H1 (cell line): ENCODE measurements around the gene INPP4B. TPM values are rescaled to one million over a fixed set of nuclear protein-coding genes. Genes with fewer than 3 reads are reported as not detected.

Source experiments
- KDM1A ChIP-seq: fragments of 200-600, 300-600 bp; sonication (generic); IDR thresholded peaks from 2 replicates; pipeline ENCODE4 v1.7.1; 2016; ENCODE audit warnings: mild to moderate bottlenecking, low read length, borderline replicate concordance
- MAFK ChIP-seq: IDR thresholded peaks from 2 replicates; pipeline ENCODE4 v1.6.1; 2012; ENCODE audit warnings: low read depth, mild to moderate bottlenecking, improper control_type of control experiment, low read length
- SRF ChIP-seq: IDR thresholded peaks from 2 replicates; pipeline ENCODE4 v1.6.1; 2011; ENCODE audit warnings: mild to moderate bottlenecking, low read depth, low read length, moderate library complexity
- TEAD4 ChIP-seq: IDR thresholded peaks from 2 replicates; pipeline ENCODE4 v1.6.1; 2012; ENCODE audit warnings: low read depth, low read length, inconsistent platforms, mixed read lengths
- polyA plus RNA-seq, 7 experiments: library from polyadenylated mRNA; depleted of rRNA in 3 of 7; stranded (reverse) in 5 of 7; unstranded in 2 of 7; fragments of >200 nt in 5 of 7; fragments of 200-250 nt in 2 of 7; gene quantifications; 1 replicate in 5 of 7; 2 replicates in 1 of 7; 4 replicates in 1 of 7; pipeline versions ENCODE4 v1.2.1 to v1.2.3, GENCODE V29; 2011 to 2013; ENCODE audit warnings: missing spikeins in 2 of 7, mixed read lengths in 2 of 7
- total RNA-seq: library from RNA; stranded (reverse); fragmentation: NEBNext Ultra II Directional; extraction: Animal tissue kit (Norgen Biotek cat#: 25700); gene quantifications from 2 replicates; pipeline ENCODE4 v1.2.1, GENCODE V29; 2021
- TF ChIP-seq, protein P1 (sequence below): fragments of 300-600 bp; sonication (generic); IDR thresholded peaks from 2 replicates; pipeline ENCODE4 v1.7.1; 2012; ENCODE audit warnings: low read length, moderate library complexity, mild to moderate bottlenecking, inconsistent platforms; ENCODE audit not compliant: insufficient replicate concordance

Gene INPP4B
- total and polyA plus RNA-seq, 2 of the 8 experiments (the other 6 are each of a cell fraction or from before 2014, with no cell fraction given) = 0.11 to 0.54 TPM

GRCh38 chr4:142405695-142406498 lies 440.2 kb downstream of the INPP4B start (continued):
- TF ChIP-seq, protein P1, sequence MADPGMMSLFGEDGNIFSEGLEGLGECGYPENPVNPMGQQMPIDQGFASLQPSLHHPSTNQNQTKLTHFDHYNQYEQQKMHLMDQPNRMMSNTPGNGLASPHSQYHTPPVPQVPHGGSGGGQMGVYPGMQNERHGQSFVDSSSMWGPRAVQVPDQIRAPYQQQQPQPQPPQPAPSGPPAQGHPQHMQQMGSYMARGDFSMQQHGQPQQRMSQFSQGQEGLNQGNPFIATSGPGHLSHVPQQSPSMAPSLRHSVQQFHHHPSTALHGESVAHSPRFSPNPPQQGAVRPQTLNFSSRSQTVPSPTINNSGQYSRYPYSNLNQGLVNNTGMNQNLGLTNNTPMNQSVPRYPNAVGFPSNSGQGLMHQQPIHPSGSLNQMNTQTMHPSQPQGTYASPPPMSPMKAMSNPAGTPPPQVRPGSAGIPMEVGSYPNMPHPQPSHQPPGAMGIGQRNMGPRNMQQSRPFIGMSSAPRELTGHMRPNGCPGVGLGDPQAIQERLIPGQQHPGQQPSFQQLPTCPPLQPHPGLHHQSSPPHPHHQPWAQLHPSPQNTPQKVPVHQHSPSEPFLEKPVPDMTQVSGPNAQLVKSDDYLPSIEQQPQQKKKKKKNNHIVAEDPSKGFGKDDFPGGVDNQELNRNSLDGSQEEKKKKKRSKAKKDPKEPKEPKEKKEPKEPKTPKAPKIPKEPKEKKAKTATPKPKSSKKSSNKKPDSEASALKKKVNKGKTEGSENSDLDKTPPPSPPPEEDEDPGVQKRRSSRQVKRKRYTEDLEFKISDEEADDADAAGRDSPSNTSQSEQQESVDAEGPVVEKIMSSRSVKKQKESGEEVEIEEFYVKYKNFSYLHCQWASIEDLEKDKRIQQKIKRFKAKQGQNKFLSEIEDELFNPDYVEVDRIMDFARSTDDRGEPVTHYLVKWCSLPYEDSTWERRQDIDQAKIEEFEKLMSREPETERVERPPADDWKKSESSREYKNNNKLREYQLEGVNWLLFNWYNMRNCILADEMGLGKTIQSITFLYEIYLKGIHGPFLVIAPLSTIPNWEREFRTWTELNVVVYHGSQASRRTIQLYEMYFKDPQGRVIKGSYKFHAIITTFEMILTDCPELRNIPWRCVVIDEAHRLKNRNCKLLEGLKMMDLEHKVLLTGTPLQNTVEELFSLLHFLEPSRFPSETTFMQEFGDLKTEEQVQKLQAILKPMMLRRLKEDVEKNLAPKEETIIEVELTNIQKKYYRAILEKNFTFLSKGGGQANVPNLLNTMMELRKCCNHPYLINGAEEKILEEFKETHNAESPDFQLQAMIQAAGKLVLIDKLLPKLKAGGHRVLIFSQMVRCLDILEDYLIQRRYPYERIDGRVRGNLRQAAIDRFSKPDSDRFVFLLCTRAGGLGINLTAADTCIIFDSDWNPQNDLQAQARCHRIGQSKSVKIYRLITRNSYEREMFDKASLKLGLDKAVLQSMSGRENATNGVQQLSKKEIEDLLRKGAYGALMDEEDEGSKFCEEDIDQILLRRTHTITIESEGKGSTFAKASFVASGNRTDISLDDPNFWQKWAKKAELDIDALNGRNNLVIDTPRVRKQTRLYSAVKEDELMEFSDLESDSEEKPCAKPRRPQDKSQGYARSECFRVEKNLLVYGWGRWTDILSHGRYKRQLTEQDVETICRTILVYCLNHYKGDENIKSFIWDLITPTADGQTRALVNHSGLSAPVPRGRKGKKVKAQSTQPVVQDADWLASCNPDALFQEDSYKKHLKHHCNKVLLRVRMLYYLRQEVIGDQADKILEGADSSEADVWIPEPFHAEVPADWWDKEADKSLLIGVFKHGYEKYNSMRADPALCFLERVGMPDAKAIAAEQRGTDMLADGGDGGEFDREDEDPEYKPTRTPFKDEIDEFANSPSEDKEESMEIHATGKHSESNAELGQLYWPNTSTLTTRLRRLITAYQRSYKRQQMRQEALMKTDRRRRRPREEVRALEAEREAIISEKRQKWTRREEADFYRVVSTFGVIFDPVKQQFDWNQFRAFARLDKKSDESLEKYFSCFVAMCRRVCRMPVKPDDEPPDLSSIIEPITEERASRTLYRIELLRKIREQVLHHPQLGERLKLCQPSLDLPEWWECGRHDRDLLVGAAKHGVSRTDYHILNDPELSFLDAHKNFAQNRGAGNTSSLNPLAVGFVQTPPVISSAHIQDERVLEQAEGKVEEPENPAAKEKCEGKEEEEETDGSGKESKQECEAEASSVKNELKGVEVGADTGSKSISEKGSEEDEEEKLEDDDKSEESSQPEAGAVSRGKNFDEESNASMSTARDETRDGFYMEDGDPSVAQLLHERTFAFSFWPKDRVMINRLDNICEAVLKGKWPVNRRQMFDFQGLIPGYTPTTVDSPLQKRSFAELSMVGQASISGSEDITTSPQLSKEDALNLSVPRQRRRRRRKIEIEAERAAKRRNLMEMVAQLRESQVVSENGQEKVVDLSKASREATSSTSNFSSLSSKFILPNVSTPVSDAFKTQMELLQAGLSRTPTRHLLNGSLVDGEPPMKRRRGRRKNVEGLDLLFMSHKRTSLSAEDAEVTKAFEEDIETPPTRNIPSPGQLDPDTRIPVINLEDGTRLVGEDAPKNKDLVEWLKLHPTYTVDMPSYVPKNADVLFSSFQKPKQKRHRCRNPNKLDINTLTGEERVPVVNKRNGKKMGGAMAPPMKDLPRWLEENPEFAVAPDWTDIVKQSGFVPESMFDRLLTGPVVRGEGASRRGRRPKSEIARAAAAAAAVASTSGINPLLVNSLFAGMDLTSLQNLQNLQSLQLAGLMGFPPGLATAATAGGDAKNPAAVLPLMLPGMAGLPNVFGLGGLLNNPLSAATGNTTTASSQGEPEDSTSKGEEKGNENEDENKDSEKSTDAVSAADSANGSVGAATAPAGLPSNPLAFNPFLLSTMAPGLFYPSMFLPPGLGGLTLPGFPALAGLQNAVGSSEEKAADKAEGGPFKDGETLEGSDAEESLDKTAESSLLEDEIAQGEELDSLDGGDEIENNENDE = peak; percentile 99
- TF ChIP-seq TEAD4 (0 out of 2 replicates have a peak, but pooled peaks have one; percentile 21), SRF (0 out of 2 replicates have a peak, but pooled peaks have one; percentile 4), MAFK (0 out of 2 replicates have a peak, but pooled peaks have one; percentile 23), KDM1A (no peak)
- TF ChIP-seq, all 59 proteins: peak for 4
